Lower leg skin (tissue), 4 donors: ENCODE results near the gene CIDEB. TPM values are rescaled to one million over a fixed set of nuclear protein-coding genes. Genes with fewer than 3 reads are reported as not detected.

Experiments
- DNase-seq, 2 donors: peaks; one replicate each; pipeline ENCODE4 v3.0.0-alpha.2; 2019; ENCODE audit warnings: low spot score in 2 of 2
- H3K4me3 ChIP-seq: fragments of 200-600 bp; sonication (generic); 2 replicates; pipeline ENCODE4 v1.5.1; 2017; ENCODE audit warnings: mild to moderate bottlenecking, low read depth; ENCODE audit not compliant: poor library complexity, severe bottlenecking
- CTCF ChIP-seq, 3 donors: fragments of 450-650 bp; IDR thresholded peaks; one replicate each; pipeline ENCODE4 v1.5.1; 2016; ENCODE audit warnings: antibody characterized with exemption in 3 of 3, mild to moderate bottlenecking in 3 of 3, moderate library complexity in 2 of 3
- POLR2A ChIP-seq, 2 donors: fragments of 450-650 bp; IDR thresholded peaks; one replicate each; pipeline ENCODE4 v1.6.1; 2016 to 2017; ENCODE audit warnings: antibody characterized with exemption in 2 of 2, mild to moderate bottlenecking in 1 of 2, moderate library complexity in 1 of 2
- WGBS, 2 donors: methylation state at CpG; one replicate each; pipeline ENCODE4 v1.1.5; 2018; 5-methylcytosine and 5-hydroxymethylcytosine counted together
- intact Hi-C: fragments of 100-400 bp; cut with DNase I; formaldehyde crosslinking; loops from one replicate; pipeline ENCODE4 v1.15.0; 2023; ENCODE audit warnings: low total_unique reads
- total RNA-seq, 4 donors: library from RNA; depleted of rRNA; stranded (reverse); fragments of >200 nt; gene quantifications; one replicate each; pipeline ENCODE4 v1.1.0, GENCODE V29; 2016

Gene CIDEB
- total RNA-seq, 4 donors from 2014 or later: 10.6 to 29.8 (median 25.1) TPM

GRCh38 chr14:24349742-24350141 is 42.0 kb upstream of the CIDEB start:
- H3K4me3 ChIP-seq: no peak overlapping the region
- DNase-seq: no peak
- TF ChIP-seq POLR2A (IDR thresholded peaks at IDR 0.05) (no peak), CTCF (IDR thresholded peaks at IDR 0.05) (no peak)
- intact Hi-C loops: no loop called here
- 71 to 82% methylated on average over 5 of the region's 5 CpGs for whole genome bisulfite sequencing, 2 donors

GRCh38 chr14:24348186-24348585 is 40.4 kb upstream of the CIDEB start:
- DNase-seq: no peak
- H3K4me3 ChIP-seq: no peak overlapping the region
- intact Hi-C loops: no loop called here
- WGBS, 2 donors: 96 to 98% methylated on average over 2 of the region's 2 CpGs
- TF ChIP-seq POLR2A (IDR thresholded peaks at IDR 0.05) (no peak), CTCF (IDR thresholded peaks at IDR 0.05) (no peak)

GRCh38 chr14:24347134-24347533 is 39.4 kb upstream of the CIDEB start:
- DNase-seq: no peak
- intact Hi-C loops: no loop called here
- no peak for TF ChIP-seq CTCF (IDR thresholded peaks at IDR 0.05)
- no peak for TF ChIP-seq POLR2A (IDR thresholded peaks at IDR 0.05)
- WGBS, 2 donors: 50 to 55% methylated on average over 1 of the region's 1 CpG
- no peak overlapping the region for H3K4me3 ChIP-seq

- TF ChIP-seq CTCF (IDR thresholded peaks at IDR 0.05) (no peak), POLR2A (IDR thresholded peaks at IDR 0.05) (no peak)
- WGBS, 2 donors: 88 to 90% methylated on average over 7 of the region's 7 CpGs
- DNase-seq: no peak
- H3K4me3 ChIP-seq: no peak overlapping the region
- intact Hi-C loops: no loop called here
Measured at GRCh38 chr14:24343795-24344660, 36.3 kb upstream of the CIDEB start.

- TF ChIP-seq CTCF (IDR thresholded peaks at IDR 0.05): no peak
- TF ChIP-seq POLR2A (IDR thresholded peaks at IDR 0.05): no peak
- DNase-seq: no peak
- intact Hi-C loops: no loop called here
- WGBS, 2 donors: 80 to 97% methylated on average over 4 of the region's 4 CpGs
- no peak overlapping the region for H3K4me3 ChIP-seq
Measured at GRCh38 chr14:24342889-24343288, 35.1 kb upstream of the CIDEB start.
